GM19395 (cell line): Measurements from ENCODE around the gene CAST.
A peak's percentile ranks its signal among the peaks of the same experiment; 100 is the strongest.
"Not testable (repeated sequence)": the region's sequence is repeated elsewhere in the genome, so short reads cannot be mapped to it uniquely, and the experiment has no call there.

Experiments used
- ATAC-seq: cut with Tn5 transposase; IDR thresholded peaks from one replicate; pipeline ENCODE4 v1.9.1; 2021; ENCODE audit warnings: mild to moderate bottlenecking, moderate library complexity; ENCODE audit not compliant: unreplicated experiment

The CAST gene

GRCh38 chr5:96772111-96772510 lies 109.9 kb downstream of the CAST start:
- no peak for ATAC-seq

DNA sequence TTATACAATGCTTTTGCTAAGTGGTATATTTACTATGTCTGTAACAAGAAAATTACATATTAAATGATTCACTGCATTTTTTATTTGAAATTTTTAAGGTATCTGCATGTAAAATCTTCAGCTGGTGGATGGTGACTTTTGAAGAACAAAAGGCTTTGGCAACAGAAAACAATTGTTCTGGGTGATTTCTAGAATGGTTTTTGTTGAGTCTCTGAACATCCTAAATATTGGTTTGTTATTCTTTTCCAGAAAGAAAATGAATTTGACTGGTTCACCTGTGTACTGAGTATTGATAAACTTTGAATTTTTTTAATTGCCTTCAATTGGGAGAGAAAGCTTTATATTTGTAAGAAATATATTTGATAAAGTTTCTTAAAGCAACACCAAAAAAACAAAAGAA lies 110.4 kb downstream of the CAST start:
- ATAC-seq: no peak

- no peak for ATAC-seq
These were observed 112.9 kb downstream of the CAST start for GRCh38 chr5:96775050-96775449.

- ATAC-seq: no peak
These were observed 113.5 kb downstream of the CAST start for GRCh38 chr5:96775689-96776088.

GRCh38 chr5:96776621-96777020 lies 114.4 kb downstream of the CAST start:
- ATAC-seq: no peak

GRCh38 chr5:96778409-96778808 lies 116.2 kb downstream of the CAST start:
- no peak for ATAC-seq

- ATAC-seq: no peak
These were observed 118.5 kb downstream of the CAST start for GRCh38 chr5:96780626-96781025.

- no peak for ATAC-seq
These were observed 119.1 kb downstream of the CAST start for GRCh38 chr5:96781031-96781971.

DNA sequence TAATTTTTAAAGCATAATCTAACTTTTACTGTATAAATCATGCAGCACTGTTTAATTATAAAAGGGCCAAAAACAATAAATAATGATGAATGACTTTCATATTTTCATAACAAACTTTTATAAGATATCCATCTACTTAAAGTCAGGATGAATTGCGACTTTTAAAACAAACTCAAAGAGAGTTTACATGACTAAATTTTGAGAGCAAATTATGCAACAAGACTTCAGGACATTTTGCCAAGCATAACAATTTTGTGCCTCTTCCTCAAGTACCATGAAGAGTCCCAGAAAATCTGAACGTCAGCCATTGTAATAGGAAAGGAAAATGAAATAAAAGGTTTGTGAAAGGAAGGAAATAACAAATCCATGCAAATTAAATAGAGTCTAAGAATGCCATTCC lies 121.2 kb downstream of the CAST start:
- ATAC-seq: no peak

DNA sequence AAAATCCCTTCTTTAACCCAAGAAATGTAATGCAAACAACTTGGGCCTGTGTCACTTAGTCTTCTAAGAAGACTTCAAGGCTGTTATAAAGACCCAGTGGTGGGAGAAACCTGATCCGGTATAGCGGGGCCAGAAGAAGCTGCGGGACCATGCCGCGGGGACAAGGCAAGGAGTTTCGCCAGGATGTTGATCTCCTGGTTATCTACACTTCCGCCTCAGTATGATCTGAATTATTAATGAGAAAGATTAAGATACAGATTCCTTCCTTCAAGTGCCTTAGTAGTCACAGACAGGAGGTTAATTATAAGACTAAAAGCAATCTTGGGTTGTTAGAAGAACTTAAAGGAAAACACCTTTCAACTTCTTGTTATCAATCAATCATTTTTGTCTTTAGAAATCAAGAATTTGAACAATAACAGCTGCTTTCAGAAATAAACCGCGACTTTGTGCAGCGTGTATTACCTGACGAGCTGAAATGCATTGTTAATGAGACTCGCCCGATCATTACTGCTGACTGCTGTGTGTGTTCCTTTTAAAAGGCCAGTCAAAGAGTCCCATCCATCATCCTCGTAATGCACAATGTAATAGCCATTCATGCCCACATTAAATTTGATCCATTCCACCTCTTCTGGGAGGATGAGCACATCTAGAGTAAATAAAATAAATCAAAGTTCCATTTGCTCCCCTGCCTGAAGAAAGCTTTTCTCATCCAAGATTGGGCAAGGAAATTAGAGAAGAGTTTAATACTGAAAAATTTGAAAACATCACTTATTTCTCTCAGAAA lies 123.3 kb downstream of the CAST start:
- no peak for ATAC-seq

GRCh38 chr5:96788112-96788749 lies 126.1 kb downstream of the CAST start:
- no peak for ATAC-seq

DNA sequence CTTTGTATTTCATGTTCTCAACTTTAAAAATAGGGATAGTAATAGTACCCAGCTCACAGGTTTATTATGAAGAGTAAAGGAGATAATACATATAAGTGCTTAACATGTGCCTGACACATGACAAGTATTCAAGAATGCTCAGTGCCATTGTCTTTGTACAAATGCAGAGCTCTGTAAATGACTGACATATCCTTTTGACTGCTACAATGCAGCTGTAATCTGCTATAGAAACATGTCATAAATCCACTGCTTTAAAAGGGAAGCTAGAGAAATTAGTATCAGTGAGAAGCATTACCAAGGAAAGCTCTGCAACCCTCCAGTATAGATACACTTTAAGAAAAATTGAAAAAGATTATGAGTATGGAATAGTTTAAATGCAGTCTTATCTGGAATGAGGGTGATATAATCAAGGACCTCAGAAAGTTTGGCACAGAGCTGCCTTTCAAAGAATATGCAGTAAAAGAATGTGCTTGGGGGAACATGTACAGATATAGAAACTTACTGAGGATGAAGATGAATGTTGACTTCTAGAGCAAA lies 127.7 kb downstream of the CAST start:
- ATAC-seq: no peak

GRCh38 chr5:96790961-96791504 lies 128.9 kb downstream of the CAST start:
- ATAC-seq: no peak

DNA sequence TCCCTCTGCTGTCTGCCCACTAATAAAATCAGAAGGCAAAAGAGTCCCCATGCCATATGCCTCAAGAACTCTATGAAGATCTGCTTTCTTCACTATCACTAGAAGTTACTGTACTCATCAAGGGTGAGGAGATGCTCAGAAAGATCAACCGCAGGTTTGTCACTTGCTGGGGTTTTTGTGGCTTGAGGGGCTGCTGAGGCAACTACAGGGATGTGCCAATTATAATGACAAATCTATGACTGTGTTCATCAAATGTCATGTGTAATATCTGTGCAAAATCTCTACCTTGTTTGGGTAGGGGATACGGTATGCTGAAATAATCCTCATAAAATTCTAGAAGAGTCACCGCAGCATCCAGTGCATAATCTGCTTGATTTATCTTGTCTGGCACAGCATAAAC lies 132.6 kb downstream of the CAST start:
- ATAC-seq: no peak

- ATAC-seq: no peak
These were observed 133.4 kb downstream of the CAST start for GRCh38 chr5:96795626-96796025.

DNA sequence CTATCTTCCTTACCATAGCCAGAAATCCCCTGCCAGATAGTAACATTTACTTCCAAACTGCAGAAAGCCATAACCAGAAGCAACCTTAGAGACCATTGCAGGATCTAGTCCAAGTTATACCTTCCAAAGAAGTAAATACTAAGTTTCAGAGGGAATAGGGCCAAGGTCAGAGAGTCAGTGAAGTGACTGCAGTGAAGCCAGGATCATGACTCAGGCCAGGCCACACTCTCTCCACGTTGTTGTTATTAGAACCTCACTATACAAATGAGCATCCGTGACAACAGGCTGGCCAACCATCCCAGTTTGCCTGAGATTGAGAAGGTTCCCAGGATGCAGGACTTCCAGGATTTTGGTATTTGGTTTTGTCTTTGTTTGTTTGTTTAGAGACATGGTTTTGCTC lies 134.3 kb downstream of the CAST start:
- no peak for ATAC-seq

DNA sequence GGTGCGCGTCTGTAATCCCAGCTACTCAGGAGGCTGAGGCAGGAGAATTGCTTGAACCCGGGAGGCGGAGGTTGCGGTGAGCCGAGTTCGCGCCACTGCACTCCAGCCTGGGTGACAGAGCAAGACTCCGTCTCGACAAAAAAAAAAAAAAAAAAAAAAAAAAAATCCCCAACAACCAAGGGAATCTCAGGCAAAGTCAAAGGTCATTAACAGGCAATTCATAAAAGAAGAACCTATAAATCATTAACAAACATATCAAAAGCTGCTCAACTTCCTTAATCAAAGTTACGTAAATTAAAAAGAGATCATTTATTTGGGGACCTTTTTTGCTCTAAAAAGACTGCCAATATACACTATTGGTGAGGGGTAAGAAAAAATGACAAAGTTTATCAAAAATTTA lies 139.5 kb downstream of the CAST start:
- not testable (repeated sequence) for ATAC-seq

DNA sequence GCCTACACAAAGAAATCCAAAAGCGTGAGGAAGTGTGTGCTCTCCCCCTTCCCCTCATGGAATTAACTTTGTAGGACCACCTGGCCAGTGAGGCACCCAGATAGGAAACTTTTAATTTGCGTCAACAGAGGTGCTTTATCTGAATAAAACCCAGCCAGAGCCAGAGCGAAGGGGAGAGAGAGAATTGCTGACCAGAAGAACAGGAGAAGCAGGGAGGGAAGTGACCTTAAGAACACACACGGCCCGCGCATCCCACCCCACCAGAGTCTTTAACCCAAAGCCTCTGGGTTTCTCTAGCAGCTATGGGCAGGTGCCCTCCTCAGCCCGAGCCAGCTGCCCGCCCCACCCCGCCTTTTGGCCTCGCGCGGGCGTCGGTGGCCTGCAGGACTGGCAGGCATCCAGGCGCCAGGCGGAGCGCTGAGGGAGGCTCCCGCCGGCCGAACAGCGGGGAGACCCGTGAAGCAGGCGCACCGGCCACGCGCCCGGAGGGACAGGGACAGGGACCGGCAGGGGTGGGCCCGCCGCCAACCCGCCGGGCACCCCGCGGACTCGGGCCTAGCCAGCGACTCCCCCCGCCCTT lies 145.0 kb downstream of the CAST start:
- peak; percentile 32 for ATAC-seq

DNA sequence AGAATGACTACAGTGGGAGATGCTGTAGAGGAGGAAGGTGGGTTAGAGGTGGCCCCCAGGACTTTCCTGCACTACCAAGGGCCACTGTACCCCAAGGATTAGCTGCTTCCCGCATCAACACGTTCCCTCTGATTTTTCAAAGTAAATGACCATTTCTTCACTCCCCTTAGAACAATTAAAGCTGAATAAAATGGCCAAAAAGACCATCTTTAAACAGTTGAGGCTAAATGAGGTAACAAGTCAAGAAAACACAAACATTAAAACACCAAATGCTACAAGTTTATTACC lies 146.3 kb downstream of the CAST start:
- ATAC-seq: no peak

GRCh38 chr5:96808868-96809558 lies 146.8 kb downstream of the CAST start:
- no peak for ATAC-seq
